ENCODE data around the gene MTX1.

- TF ChIP-seq CTCF (IDR thresholded peaks at IDR 0.05) (no peak), POLR2A (IDR thresholded peaks at IDR 0.05) (no peak)
Measured at GRCh38 chr1:155228096-155228427, 19.6 kb downstream of the MTX1 start.
